Loucy (cell line): ENCODE data around the gene GSK3B.

Source experiments
- H2AFZ ChIP-seq: fragments of 200-600 bp; sonication (generic); 2 replicates; pipeline ENCODE4 v1.6.0; 2016; ENCODE audit warnings: antibody characterized with exemption, mild to moderate bottlenecking, low read length, moderate library complexity
- H3F3A ChIP-seq: fragments of 200-600 bp; 2 replicates; pipeline ENCODE4 v1.6.0; 2016; ENCODE audit warnings: antibody characterized with exemption, low read depth, mild to moderate bottlenecking
- H3K27me3 ChIP-seq: fragments of 200-600 bp; sonication (generic); 2 replicates; pipeline ENCODE4 v1.6.1; 2014; ENCODE audit warnings: low read length, mild to moderate bottlenecking; ENCODE audit not compliant: insufficient read depth, poor library complexity, severe bottlenecking
- H3K36me3 ChIP-seq: fragments of 200-600 bp; sonication (generic); 2 replicates; pipeline ENCODE4 v1.6.1; 2016; ENCODE audit warnings: low read length; ENCODE audit not compliant: insufficient read depth
- H3K4me1 ChIP-seq: fragments of 200-600 bp; sonication (generic); 2 replicates; pipeline ENCODE4 v1.5.1; 2014; ENCODE audit warnings: low read length, mild to moderate bottlenecking; ENCODE audit not compliant: insufficient read depth, poor library complexity, severe bottlenecking
- H3K4me2 ChIP-seq: fragments of 200-600 bp; sonication (generic); 2 replicates; pipeline ENCODE4 v1.6.0; 2014; ENCODE audit warnings: antibody characterized with exemption, low read length, low read depth, mild to moderate bottlenecking; ENCODE audit not compliant: poor library complexity, severe bottlenecking
- H3K4me3 ChIP-seq: fragments of 200-600 bp; sonication (generic); 2 replicates; pipeline ENCODE4 v1.5.1; 2014; ENCODE audit warnings: low read length, mild to moderate bottlenecking, mixed read lengths; ENCODE audit not compliant: poor library complexity, severe bottlenecking
- H3K79me2 ChIP-seq: fragments of 200-600 bp; sonication (generic); 2 replicates; pipeline ENCODE4 v1.6.1; 2014; ENCODE audit warnings: low read length; ENCODE audit not compliant: insufficient read depth
- H3K9ac ChIP-seq: fragments of 200-600 bp; sonication (generic); 2 replicates; pipeline ENCODE4 v1.6.0; 2014; ENCODE audit warnings: mild to moderate bottlenecking, low read depth, low read length, moderate library complexity; ENCODE audit not compliant: poor library complexity, severe bottlenecking
- H3K9me2 ChIP-seq: fragments of 200-600 bp; sonication (generic); replicated peaks from 2 replicates; pipeline ENCODE4 v1.6.1; 2016; ENCODE audit warnings: low read depth, low read length, mixed read lengths
- H3K9me3 ChIP-seq: fragments of 200-600 bp; sonication (generic); 2 replicates; pipeline ENCODE4 v1.6.1; 2014; ENCODE audit warnings: mild to moderate bottlenecking, antibody characterized with exemption, low read length, low read depth; ENCODE audit not compliant: insufficient read depth
- H4K20me1 ChIP-seq: fragments of 200-600 bp; sonication (generic); 2 replicates; pipeline ENCODE4 v1.6.0; 2014; ENCODE audit warnings: antibody characterized with exemption, low read length, mild to moderate bottlenecking; ENCODE audit not compliant: insufficient read depth, poor library complexity, severe bottlenecking
- CTCF ChIP-seq: fragments of 200-600 bp; sonication (generic); conservative IDR thresholded peaks from 2 replicates; pipeline ENCODE4 v1.5.1; 2014; ENCODE audit warnings: mild to moderate bottlenecking, antibody characterized with exemption, low read length
- EZH2phosphoT487 ChIP-seq: fragments of 200-600 bp; IDR thresholded peaks from 2 replicates; pipeline ENCODE4 v1.6.1; 2018; ENCODE audit warnings: antibody characterized with exemption, mild to moderate bottlenecking, moderate library complexity, borderline replicate concordance

GSK3B gene

GRCh38 chr3:120129718-120130513 lies 35.7 kb upstream of the GSK3B start:
- no peak overlapping the region for H3K9ac ChIP-seq
- H4K20me1 ChIP-seq: no peaks in the 10 kb centered on the region
- H3K9me2 ChIP-seq: no peaks in the 10 kb centered on the region
- H3F3A ChIP-seq: no peaks in the 10 kb centered on the region
- no peaks in the 10 kb centered on the region for H3K9me3 ChIP-seq
- no peaks in the 10 kb centered on the region for H3K36me3 ChIP-seq
- no peaks in the 10 kb centered on the region for H3K27me3 ChIP-seq
- H3K4me3 ChIP-seq: no peak overlapping the region
- TF ChIP-seq CTCF (no peak), EZH2phosphoT487 (no peak)
- no peak overlapping the region for H3K4me2 ChIP-seq
- no peaks in the 10 kb centered on the region for H3K79me2 ChIP-seq
- no peaks in the 10 kb centered on the region for H3K4me1 ChIP-seq
- no peak overlapping the region for H2AFZ ChIP-seq

DNA sequence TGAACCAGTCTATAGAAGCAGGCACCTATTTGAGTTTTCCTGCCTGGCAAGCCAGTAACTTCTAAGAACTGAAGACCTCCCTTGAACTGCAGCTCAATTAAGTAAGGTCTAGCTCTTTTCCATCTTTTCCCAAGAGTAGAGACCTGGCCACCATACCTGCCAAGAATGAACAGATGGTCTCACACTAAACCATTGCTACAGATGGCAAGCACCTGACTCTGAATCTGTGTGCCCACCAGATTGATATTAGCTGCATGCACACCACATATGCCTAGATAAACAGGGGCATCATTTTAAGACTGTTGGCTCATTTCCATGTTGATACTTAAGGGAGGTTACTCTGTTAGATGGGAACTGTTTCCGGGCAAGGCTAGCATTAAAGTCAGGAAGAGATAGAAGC lies 34.8 kb upstream of the GSK3B start:
- H2AFZ ChIP-seq: no peak overlapping the region
- no peak overlapping the region for H3K4me3 ChIP-seq
- H3K4me1 ChIP-seq: no peaks in the 10 kb centered on the region
- no peaks in the 10 kb centered on the region for H3K36me3 ChIP-seq
- H3K9me2 ChIP-seq: no peaks in the 10 kb centered on the region
- no peaks in the 10 kb centered on the region for H3K27me3 ChIP-seq
- no peak overlapping the region for H3K9ac ChIP-seq
- no peaks in the 10 kb centered on the region for H3K9me3 ChIP-seq
- H3K79me2 ChIP-seq: no peaks in the 10 kb centered on the region
- no peaks in the 10 kb centered on the region for H4K20me1 ChIP-seq
- TF ChIP-seq EZH2phosphoT487 (no peak), CTCF (no peak)
- H3F3A ChIP-seq: no peaks in the 10 kb centered on the region
- no peak overlapping the region for H3K4me2 ChIP-seq

- Histone ChIP-seq H3K4me2 (no peak overlapping the region), H3K9me2 (no peaks in the 10 kb centered on the region), H3K36me3 (no peaks in the 10 kb centered on the region), H3K4me3 (no peak overlapping the region), H3K9me3 (no peaks in the 10 kb centered on the region), H3K4me1 (no peaks in the 10 kb centered on the region), H2AFZ (no peak overlapping the region), H3K27me3 (no peaks in the 10 kb centered on the region), H3F3A (no peaks in the 10 kb centered on the region), H4K20me1 (no peaks in the 10 kb centered on the region), H3K9ac (no peak overlapping the region), H3K79me2 (no peaks in the 10 kb centered on the region)
- no peak for TF ChIP-seq CTCF
- no peak for TF ChIP-seq EZH2phosphoT487
These were observed 31.7 kb upstream of the GSK3B start for GRCh38 chr3:120125992-120126391.
